IPS DF 4.7 (cell line): ENCODE data around the gene CCL21.

Experiments used
- DNase-seq: peaks from one replicate; pipeline ENCODE4 v3.0.0-alpha.2; 2013; ENCODE audit warnings: low spot score; ENCODE audit errors: extremely low read depth

Gene CCL21

GRCh38 chr9:34674440-34674839 is 35.5 kb downstream of the CCL21 start:
- no peak for DNase-seq

DNA sequence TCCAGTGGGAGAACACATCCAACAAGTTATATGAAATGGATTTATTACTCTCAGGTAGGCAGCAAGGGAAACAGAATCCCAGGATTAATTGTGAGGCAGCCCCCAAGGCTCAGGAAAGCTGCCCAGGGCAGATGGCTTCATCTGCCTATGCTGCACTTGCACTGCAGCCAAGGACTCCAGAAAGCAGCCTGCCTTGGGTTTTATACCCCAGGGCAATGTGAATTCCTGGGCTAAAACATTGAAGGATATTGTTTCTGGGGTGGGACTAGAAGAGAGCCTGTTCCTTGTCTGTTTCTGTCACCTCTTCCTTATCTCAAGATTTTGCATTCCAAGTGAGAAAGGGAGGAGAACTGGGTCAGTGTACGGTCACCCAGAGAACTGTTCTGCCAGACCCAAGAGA is 38.6 kb downstream of the CCL21 start:
- DNase-seq, result no peak

GRCh38 chr9:34669809-34670562 is 40.0 kb downstream of the CCL21 start:
- no peak for DNase-seq

DNA sequence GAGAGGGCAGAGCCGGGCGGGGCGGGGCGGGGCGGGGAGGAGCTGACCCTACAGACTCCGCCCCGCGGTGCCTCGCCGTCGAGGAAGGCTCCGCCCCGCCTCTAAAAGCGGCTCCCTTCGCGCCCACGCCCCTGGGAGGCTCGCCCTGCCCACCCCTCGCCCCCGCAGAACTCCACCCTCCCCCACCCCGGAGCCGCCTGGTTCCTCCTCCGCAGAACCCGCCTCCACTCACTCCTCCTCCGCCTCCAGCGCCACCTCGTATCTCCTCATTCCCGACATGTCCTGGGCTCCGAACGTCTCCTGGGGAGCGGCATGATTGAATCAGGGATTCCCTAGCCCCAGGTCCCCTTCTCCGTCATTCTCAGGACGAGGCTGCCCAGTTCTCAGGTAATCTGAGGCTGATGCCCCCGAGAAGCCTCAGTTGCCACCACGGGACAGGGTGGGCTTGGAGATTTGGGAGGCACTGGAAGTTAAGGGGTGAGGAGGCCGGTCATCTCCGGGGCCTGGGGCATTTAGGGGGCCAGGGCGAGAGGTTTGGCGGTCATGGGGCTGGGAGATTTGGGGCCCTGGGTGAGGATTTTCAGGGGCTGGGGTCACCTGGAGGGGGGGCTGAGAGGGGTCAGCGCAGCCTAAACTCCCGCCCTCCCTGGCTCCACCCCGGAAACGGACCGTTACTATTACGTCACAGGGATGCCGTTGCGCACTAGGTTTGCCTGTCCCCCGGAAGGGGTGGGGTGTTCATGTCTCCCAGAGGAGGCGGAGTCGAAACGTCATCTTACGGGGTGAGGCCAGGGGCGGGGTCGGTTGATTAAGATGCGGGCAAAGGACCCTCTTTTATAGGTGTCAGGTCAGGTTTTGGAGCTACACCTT is 44.3 kb downstream of the CCL21 start:
- no peak for DNase-seq

DNA sequence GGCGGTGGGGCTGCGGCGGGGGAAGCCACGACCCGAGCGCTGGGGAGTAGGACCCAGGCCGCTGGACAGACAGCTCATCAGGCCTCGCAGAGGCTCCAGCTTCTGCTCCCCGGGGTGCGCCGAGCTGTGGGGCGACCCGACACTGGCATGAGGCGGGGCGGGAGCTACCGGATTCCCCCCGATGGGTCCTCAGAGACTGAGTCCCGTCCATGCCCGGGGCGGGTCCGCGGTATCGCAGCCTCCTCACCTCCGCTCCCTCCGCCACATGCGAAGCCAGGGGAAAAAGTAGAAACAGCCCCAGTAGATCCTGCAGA is 44.9 kb downstream of the CCL21 start:
- DNase-seq, result no peak

GRCh38 chr9:34664281-34665066 is 45.5 kb downstream of the CCL21 start:
- no peak for DNase-seq

DNA sequence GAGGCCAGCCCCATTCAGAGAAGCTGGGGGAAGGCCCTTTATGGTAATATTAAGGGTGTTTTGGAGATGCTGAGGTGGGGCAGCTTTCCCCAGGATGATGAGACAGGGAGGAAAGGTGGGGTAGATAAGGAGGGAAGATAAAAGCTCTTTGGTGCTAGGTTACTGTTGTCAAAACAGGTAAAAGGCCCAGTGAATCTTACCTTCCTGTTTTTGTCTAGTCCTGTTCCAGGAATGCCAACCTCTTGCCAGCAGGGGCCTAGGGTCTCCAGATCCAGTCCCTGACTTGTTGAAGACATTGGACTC is 46.7 kb downstream of the CCL21 start:
- no peak for DNase-seq

- DNase-seq, result no peak
Observed at GRCh38 chr9:34662526-34663302, 47.2 kb downstream of the CCL21 start, which contains the start of gene CCL27. TSS of gene CCL27 (minus strand) at chr9:34662657. CDS start at chr9:34662633, 24 bp downstream.

DNA sequence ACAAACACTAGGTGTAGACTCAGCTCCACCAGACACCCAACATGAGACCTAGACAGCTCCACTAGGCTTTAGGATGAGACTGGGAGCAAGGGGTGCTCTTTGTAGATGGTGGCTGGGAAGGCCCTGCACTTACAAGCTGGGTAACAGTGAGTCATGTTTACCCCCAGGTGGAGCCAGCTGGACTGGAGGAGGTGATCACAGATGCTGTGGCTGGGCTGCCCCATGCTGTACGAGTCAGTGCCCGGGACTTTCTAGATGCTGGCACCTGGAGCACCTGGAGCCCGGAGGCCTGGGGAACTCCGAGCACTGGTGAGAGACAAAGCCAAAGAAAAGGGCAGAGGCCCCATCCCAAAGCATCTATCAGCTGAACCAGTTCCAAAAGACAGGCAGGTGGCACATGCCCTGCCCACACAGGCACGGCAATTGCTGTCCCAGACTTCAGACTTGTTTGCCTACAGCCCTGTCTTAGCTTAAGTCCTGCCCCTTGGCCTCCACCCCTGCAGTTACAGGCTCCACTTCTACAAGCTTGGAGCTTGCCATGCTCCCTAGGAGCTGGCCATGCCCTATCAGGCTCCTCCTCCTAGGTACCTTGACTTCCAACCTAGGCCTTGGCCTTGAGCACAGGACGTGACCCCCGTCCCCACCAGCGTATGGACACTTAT is 50.2 kb downstream of the CCL21 start:
- DNase-seq, result no peak
